AG04449 (cell line): ENCODE measurements around the gene NRXN2.
A peak's percentile ranks its signal among the peaks of the same experiment; 100 is the strongest.

ENCODE experiments used
- CTCF ChIA-PET: fragments of 350-600 bp; formaldehyde crosslinking; extraction: SDS; loops from one replicate; lab custom pipeline; 2021; ENCODE audit warnings: antibody characterized with exemption; lab: Yijun Ruan, JAX
- POLR2A ChIA-PET: fragments of 400-600, 350-600 bp; formaldehyde crosslinking; extraction: SDS; loops from one replicate; lab custom pipeline; 2020; ENCODE audit warnings: antibody characterized with exemption, inconsistent platforms; lab: Yijun Ruan, JAX
- DNase-seq: peaks from one replicate; pipeline ENCODE4 v3.0.0-alpha.2; 2010; ENCODE audit warnings: low read depth, low spot score
- H3K4me3 ChIP-seq: 2 replicates; pipeline ENCODE4 v1.5.1; 2011; ENCODE audit warnings: low read depth, mild to moderate bottlenecking, control low read depth, low read length
- TF ChIP-seq, protein P1 (sequence below): IDR thresholded peaks from one replicate; pipeline ENCODE4 v1.5.1; 2011; ENCODE audit warnings: mild to moderate bottlenecking, moderate library complexity, low read length, control low read depth, inconsistent platforms; ENCODE audit not compliant: insufficient read depth; ENCODE audit errors: missing control alignments

The NRXN2 gene

DNA sequence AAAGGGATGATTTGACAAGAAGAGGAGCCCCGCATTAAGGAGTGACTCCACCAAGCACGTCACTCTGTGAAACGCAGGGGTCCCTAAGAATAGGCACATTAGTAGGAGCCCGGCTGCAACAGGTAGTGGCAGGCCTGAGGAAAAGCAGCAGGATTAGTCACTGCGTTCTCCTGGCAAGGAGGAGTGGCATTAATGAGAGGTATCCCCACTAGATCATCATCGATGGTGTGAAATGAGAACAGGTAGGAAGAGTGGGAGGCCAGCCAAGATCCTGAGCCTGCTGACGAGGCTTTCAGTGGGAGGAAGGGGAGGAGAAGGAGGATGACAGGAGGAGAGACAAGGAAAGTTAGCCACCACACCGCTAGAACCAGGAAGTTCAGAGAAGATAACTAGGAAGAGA lies 38.6 kb downstream of the NRXN2 start:
- ChIA-PET POLR2A (no interaction called here), CTCF (interaction anchor here (1.2 kb wide), 1 partner anchor 10 kb away, joined by 5 read pairs; no protein-coding TSS in a partner anchor)
- no peak overlapping the region for H3K4me3 ChIP-seq
- TF ChIP-seq, protein P1, sequence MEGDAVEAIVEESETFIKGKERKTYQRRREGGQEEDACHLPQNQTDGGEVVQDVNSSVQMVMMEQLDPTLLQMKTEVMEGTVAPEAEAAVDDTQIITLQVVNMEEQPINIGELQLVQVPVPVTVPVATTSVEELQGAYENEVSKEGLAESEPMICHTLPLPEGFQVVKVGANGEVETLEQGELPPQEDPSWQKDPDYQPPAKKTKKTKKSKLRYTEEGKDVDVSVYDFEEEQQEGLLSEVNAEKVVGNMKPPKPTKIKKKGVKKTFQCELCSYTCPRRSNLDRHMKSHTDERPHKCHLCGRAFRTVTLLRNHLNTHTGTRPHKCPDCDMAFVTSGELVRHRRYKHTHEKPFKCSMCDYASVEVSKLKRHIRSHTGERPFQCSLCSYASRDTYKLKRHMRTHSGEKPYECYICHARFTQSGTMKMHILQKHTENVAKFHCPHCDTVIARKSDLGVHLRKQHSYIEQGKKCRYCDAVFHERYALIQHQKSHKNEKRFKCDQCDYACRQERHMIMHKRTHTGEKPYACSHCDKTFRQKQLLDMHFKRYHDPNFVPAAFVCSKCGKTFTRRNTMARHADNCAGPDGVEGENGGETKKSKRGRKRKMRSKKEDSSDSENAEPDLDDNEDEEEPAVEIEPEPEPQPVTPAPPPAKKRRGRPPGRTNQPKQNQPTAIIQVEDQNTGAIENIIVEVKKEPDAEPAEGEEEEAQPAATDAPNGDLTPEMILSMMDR: no peak
- no peak for DNase-seq

DNA sequence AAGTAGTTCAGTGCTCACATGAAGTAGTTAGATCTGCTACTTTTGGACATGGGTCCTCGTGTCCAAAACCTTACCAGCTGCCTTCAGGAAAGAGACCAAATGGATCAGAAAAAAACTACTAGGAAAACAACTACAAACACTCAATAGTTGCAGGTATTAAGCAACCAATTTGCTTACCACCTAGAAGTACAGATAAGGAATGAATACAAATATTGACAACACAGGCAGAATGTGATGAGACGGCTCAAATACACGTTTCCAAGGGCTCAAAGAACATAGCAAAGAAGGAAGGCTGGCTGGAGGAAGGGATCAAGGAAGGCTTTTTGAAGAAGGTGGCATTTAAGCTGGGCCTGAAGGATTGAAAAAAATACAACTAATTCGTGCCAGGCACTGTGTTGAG lies 41.8 kb downstream of the NRXN2 start:
- no peak overlapping the region for H3K4me3 ChIP-seq
- TF ChIP-seq, protein P1: no peak
- POLR2A ChIA-PET: no interaction called here
- CTCF ChIA-PET: no interaction called here
- DNase-seq: no peak

DNA sequence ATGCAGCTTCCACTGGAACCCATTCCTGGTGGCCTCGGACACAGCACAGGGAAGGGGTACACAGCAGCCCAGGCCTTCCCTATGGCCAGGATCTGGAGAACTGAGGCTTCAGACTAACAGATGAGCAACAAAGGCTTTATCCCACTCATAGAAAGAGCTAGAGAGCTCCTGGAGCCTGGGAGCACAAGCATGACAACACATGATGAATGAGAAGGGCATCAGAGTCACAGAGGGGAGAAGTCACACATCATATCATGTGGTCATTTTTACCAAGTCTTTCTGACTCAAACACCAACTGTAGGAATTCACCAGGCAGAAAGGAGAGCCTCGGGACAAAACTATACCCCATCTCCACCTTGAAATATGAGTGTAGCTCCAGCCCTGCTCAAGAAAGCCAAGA lies 43.2 kb downstream of the NRXN2 start:
- ChIA-PET CTCF (interaction anchor here (1.0 to 3.4 kb wide), 2 partner anchors 9 to 11 kb away, joined by 3 to 44 read pairs; no protein-coding TSS in a partner anchor), POLR2A (no interaction called here)
- TF ChIP-seq, protein P1: no peak
- no peak overlapping the region for H3K4me3 ChIP-seq
- no peak for DNase-seq

DNA sequence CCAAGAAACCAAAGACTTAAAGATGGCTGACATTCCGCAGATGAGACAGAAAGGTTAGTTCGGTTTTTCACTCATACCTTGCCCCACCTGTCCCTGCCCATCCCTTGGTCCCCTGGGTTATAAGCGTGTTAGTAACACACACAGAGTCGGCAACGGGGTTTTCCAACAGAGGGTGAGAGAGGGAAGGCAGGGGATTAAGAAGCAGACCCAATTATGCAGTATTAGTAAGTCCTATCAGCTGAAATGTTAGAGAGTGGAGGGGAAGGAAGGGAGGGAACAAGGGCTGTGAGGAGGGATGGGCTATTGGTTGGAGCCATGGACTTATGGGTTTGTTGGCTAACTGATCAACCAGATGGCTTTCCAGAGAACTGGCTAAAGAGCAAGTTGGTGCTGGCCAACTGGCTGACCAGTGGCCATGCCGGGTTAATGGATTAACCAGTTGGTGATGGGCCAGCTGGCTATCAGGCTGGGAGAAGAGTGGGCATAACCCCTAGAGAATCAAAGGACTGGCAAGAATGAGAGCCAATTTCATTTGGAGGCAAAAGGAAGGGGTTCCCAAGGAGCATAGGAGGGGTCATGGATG lies 45.5 kb downstream of the NRXN2 start:
- CTCF ChIA-PET: interaction anchor here (3.4 kb wide), 1 partner anchor 11 kb away, joined by 44 read pairs; no protein-coding TSS in a partner anchor
- no peak for DNase-seq
- TF ChIP-seq, protein P1: no peak
- no peak overlapping the region for H3K4me3 ChIP-seq
- POLR2A ChIA-PET: no interaction called here

DNA sequence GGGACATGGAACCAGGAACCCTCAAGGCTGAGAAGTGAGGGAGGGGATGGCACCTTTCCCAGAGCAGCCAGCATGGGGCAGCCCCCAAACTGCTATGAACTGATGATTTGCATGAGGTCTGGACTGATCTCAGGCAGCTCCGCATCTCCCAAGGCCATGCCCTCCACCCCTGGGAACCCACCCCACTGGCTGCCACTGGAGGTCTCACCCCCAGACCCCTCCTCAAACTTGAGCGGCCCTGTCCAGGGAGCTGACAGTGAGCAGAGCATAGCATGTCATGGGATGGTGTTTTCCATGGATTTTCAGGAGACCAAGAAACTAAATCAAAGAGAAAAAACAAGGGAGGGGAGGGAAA lies 46.8 kb downstream of the NRXN2 start:
- POLR2A ChIA-PET: no interaction called here
- TF ChIP-seq, protein P1: no peak
- CTCF ChIA-PET: interaction anchor here (1.8 to 4.3 kb wide), 3 partner anchors 12 to 26 kb away, joined by 5 to 56 read pairs (median 11); no protein-coding TSS in a partner anchor
- DNase-seq: no peak
- no peak overlapping the region for H3K4me3 ChIP-seq

DNA sequence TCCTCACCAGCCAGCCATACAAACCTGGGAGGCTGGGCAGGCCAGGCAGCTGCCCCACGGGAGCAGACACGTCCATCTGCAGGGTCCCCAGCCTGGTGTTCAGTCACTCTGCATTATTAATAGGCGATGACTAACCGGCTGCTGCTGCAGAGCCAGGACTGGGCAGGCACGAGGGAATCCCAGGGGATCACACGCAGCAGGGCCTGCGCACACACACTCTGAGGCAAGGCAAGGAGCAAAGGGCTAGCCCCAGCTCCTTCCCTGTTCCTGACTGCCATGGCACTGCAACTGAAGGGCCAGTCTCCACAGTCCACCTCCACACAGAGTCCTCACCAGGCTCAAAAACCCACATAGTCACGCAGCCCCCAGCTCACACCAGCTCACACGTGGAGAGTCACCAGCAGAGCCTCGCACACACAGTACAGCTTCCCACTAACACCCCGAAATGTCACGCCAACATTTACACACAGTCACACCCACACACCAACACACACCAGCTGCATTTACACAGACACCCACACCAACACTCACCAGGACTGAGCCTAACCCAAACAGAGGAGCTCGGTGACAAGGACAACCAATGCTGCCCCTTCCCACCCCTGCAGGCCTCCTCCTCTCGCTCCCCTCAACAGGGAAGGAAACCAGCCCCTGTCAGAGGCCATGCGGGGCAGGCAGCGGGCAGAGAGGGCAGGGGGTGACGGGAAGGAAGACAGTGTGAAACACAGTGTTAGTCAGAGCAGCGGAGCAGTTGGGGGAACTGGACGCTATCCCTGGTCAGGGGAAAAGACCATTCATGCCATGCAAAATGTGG lies 47.3 kb downstream of the NRXN2 start:
- POLR2A ChIA-PET: interaction anchor here (0.6 kb wide), 1 partner anchor 16 kb away, joined by 3 read pairs; no protein-coding TSS in a partner anchor
- H3K4me3 ChIP-seq: no peak overlapping the region
- CTCF ChIA-PET: interaction anchor here (0.6 to 4.3 kb wide), 5 partner anchors 13 to 122 kb away, joined by 3 to 56 read pairs (median 7); no protein-coding TSS in a partner anchor
- TF ChIP-seq, protein P1: no peak
- peak; percentile 47 for DNase-seq
